ENCODE data around the gene RALGAPA2.

DNA sequence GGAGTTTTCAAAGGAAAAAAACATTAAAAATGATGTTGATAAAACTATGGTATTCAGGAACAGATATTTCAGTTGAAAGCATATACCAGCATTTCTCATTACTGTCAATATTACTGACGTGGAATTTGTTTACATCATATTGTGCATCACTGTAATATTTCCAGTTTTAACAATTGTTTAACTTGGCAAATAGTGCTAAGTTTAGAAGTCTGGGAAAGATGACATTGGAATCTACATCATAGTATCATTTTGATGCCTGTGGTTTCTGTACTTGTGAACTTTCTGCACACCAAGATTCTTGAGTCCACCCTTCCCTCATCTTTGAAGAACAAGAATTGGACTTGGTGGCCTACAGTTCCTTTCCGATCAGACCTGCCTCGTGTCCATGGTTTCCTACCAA, 98.1 kb downstream of the RALGAPA2 start:
- TF ChIP-seq POLR2A (IDR thresholded peaks at IDR 0.05) (no peak), CTCF (IDR thresholded peaks at IDR 0.05) (no peak)
